Rectal smooth muscle tissue (tissue), 1 donor: ENCODE results near the gene SPTBN5.

ENCODE experiments used
- H3K27ac ChIP-seq: one replicate; pipeline ENCODE4 v1.7.0; 2013; ENCODE audit warnings: low read depth, low read length, inconsistent platforms
- H3K27me3 ChIP-seq: one replicate; pipeline ENCODE4 v1.7.0; 2013; ENCODE audit warnings: low read length; ENCODE audit not compliant: control insufficient read depth, insufficient read depth
- H3K36me3 ChIP-seq: one replicate; pipeline ENCODE4 v1.7.0; 2013; ENCODE audit warnings: low read length; ENCODE audit not compliant: control insufficient read depth, insufficient read depth
- H3K4me1 ChIP-seq: one replicate; pipeline ENCODE4 v1.7.0; 2013; ENCODE audit warnings: low read length; ENCODE audit not compliant: control insufficient read depth, insufficient read depth
- H3K4me3 ChIP-seq: one replicate; pipeline ENCODE4 v1.7.0; 2013; ENCODE audit warnings: low read length
- H3K9ac ChIP-seq: one replicate; pipeline ENCODE4 v1.7.0; 2013; ENCODE audit warnings: low read length

Gene SPTBN5

GRCh38 chr15:41894791-41895463 lies 1.1 kb upstream of the SPTBN5 start:
- Histone ChIP-seq H3K4me3 (peak overlapping the region; percentile 28), H3K4me1 (peaks cover 20% of the 10 kb centered on the region), H3K9ac (no peak overlapping the region), H3K27me3 (no peaks in the 10 kb centered on the region), H3K27ac (peak overlapping the region; percentile 35), H3K36me3 (no peaks in the 10 kb centered on the region)

- Histone ChIP-seq H3K9ac (no peak overlapping the region), H3K27me3 (no peaks in the 10 kb centered on the region), H3K27ac (peak overlapping the region; percentile 35)
These were observed 468 bp upstream of the SPTBN5 start for GRCh38 chr15:41894251-41894790.

GRCh38 chr15:41892621-41893421 lies 1.0 kb downstream of the SPTBN5 start:
- Histone ChIP-seq H3K27ac (no peak overlapping the region), H3K27me3 (no peaks in the 10 kb centered on the region), H3K4me1 (peaks cover 20% of the 10 kb centered on the region), H3K9ac (no peak overlapping the region), H3K4me3 (peak overlapping the region; percentile 38), H3K36me3 (no peaks in the 10 kb centered on the region)

More at GRCh38 chr15:41894251-41894790, 468 bp upstream of the SPTBN5 start:
- H3K36me3 ChIP-seq, result no peaks in the 10 kb centered on the region
- peaks cover 20% of the 10 kb centered on the region for H3K4me1 ChIP-seq
- H3K4me3 ChIP-seq, result no peak overlapping the region

GRCh38 chr15:41891946-41892345 lies 1.9 kb downstream of the SPTBN5 start:
- no peaks in the 10 kb centered on the region for H3K36me3 ChIP-seq
- H3K4me1 ChIP-seq, result peaks cover 20% of the 10 kb centered on the region
- no peak overlapping the region for H3K9ac ChIP-seq
- H3K4me3 ChIP-seq, result no peak overlapping the region
- no peaks in the 10 kb centered on the region for H3K27me3 ChIP-seq
- H3K27ac ChIP-seq, result no peak overlapping the region

GRCh38 chr15:41891226-41891625 lies 2.6 kb downstream of the SPTBN5 start:
- H3K27ac ChIP-seq, result no peak overlapping the region

GRCh38 chr15:41890050-41890690 lies 3.7 kb downstream of the SPTBN5 start:
- H3K4me3 ChIP-seq, result no peak overlapping the region
- no peaks in the 10 kb centered on the region for H3K36me3 ChIP-seq
- no peak overlapping the region for H3K27ac ChIP-seq
- no peaks in the 10 kb centered on the region for H3K27me3 ChIP-seq
- peaks cover 20% of the 10 kb centered on the region for H3K4me1 ChIP-seq
- no peak overlapping the region for H3K9ac ChIP-seq

More at GRCh38 chr15:41891226-41891625, 2.6 kb downstream of the SPTBN5 start:
- no peak overlapping the region for H3K4me3 ChIP-seq
- H3K27me3 ChIP-seq, result no peaks in the 10 kb centered on the region
- no peaks in the 10 kb centered on the region for H3K36me3 ChIP-seq
- H3K4me1 ChIP-seq, result peaks cover 20% of the 10 kb centered on the region
- H3K9ac ChIP-seq, result no peak overlapping the region

GRCh38 chr15:41888662-41889253 lies 5.1 kb downstream of the SPTBN5 start:
- Histone ChIP-seq H3K4me3 (no peak overlapping the region), H3K27me3 (no peaks in the 10 kb centered on the region), H3K27ac (no peak overlapping the region), H3K36me3 (no peaks in the 10 kb centered on the region), H3K4me1 (peaks cover 10% of the 10 kb centered on the region), H3K9ac (no peak overlapping the region)

- Histone ChIP-seq H3K9ac (no peak overlapping the region), H3K27me3 (no peaks in the 10 kb centered on the region), H3K4me3 (no peak overlapping the region), H3K4me1 (peaks cover 8% of the 10 kb centered on the region), H3K36me3 (no peaks in the 10 kb centered on the region), H3K27ac (no peak overlapping the region)
These were observed 6.0 kb downstream of the SPTBN5 start for GRCh38 chr15:41887893-41888292.

GRCh38 chr15:41887161-41887560 lies 6.7 kb downstream of the SPTBN5 start:
- Histone ChIP-seq H3K27me3 (no peaks in the 10 kb centered on the region), H3K4me1 (peaks cover under 1% of the 10 kb centered on the region), H3K4me3 (no peak overlapping the region), H3K36me3 (no peaks in the 10 kb centered on the region), H3K9ac (no peak overlapping the region), H3K27ac (no peak overlapping the region)

GRCh38 chr15:41886741-41887140 lies 7.1 kb downstream of the SPTBN5 start:
- H3K4me1 ChIP-seq, result no peaks in the 10 kb centered on the region
- no peak overlapping the region for H3K9ac ChIP-seq
- no peaks in the 10 kb centered on the region for H3K27me3 ChIP-seq
- H3K36me3 ChIP-seq, result no peaks in the 10 kb centered on the region
- no peak overlapping the region for H3K4me3 ChIP-seq
- no peak overlapping the region for H3K27ac ChIP-seq

GRCh38 chr15:41885841-41886240 lies 8.0 kb downstream of the SPTBN5 start:
- Histone ChIP-seq H3K36me3 (no peaks in the 10 kb centered on the region), H3K27ac (no peak overlapping the region), H3K9ac (no peak overlapping the region), H3K4me3 (no peak overlapping the region), H3K4me1 (no peaks in the 10 kb centered on the region), H3K27me3 (peaks cover 2% of the 10 kb centered on the region)

- Histone ChIP-seq H3K4me1 (no peaks in the 10 kb centered on the region), H3K4me3 (no peak overlapping the region), H3K27me3 (peaks cover 2% of the 10 kb centered on the region), H3K27ac (no peak overlapping the region), H3K9ac (no peak overlapping the region), H3K36me3 (no peaks in the 10 kb centered on the region)
These were observed 8.5 kb downstream of the SPTBN5 start for GRCh38 chr15:41885321-41885720.
